ENCODE data around the gene CKM.

GRCh38 chr19:45263013-45263412, 59.7 kb downstream of the CKM start:
- TF ChIP-seq TAF1 (IDR thresholded peaks at IDR 0.05; ENCODE audit: borderline replicate concordance, insufficient read depth, low read length) (no peak), POLR2AphosphoS5 (IDR thresholded peaks at IDR 0.05; ENCODE audit: low read depth, low read length) (no peak)
